Motor neuron (in vitro differentiated cells): Measurements from ENCODE around the gene ZNF654. TPM values are rescaled to one million over a fixed set of nuclear protein-coding genes. Genes with fewer than 3 reads are reported as not detected.
"Not testable (repeated sequence)": the region's sequence is repeated elsewhere in the genome, so short reads cannot be mapped to it uniquely, and the experiment has no call there.

ENCODE experiments used
- ATAC-seq, 8 experiments: fragments of 200-7000 bp; cut with Tn5 transposase; replicated peaks in 6 of 8; 2 replicates each; pipeline ENCODE4 v1.8.0; 2021; ENCODE audit warnings: mild to moderate bottlenecking in 8 of 8, moderate library complexity in 8 of 8
- H3K27ac ChIP-seq, 2 donors: fragments of 250-450 bp; sonication (Bioruptor Pico); 2 replicates each; pipeline ENCODE4 v1.9.0; 2021; ENCODE audit warnings: antibody characterized with exemption in 2 of 2, mild to moderate bottlenecking in 2 of 2, moderate library complexity in 1 of 2
- H3K4me1 ChIP-seq, 2 donors: fragments of 250-450 bp; sonication (Bioruptor Pico); replicated peaks in 1 of 2; 2 replicates each; pipeline ENCODE4 v1.6.1; 2021; ENCODE audit warnings: antibody characterized with exemption in 2 of 2, mild to moderate bottlenecking in 2 of 2, moderate library complexity in 1 of 2
- H3K4me3 ChIP-seq, 5 donors: fragments of 250-450 bp; sonication (Bioruptor Pico); 2 replicates each; pipeline ENCODE4 v1.9.0; 2021; ENCODE audit warnings: antibody characterized with exemption in 5 of 5, mild to moderate bottlenecking in 5 of 5, moderate library complexity in 4 of 5
- WGBS, 10 experiments: fragments of 450-650 bp; shearing (Covaris generic); methylation state at CpG; one replicate each; pipeline ENCODE4 v1.0.0; 2022; 5-methylcytosine and 5-hydroxymethylcytosine counted together
- in situ Hi-C, 9 experiments: fragments of 400-800 bp; cut with MboI; loops; one replicate each; pipeline ENCODE4 v1.15.0; 2021; ENCODE audit warnings: low sequenced_read_pairs in 9 of 9, low pct_unique_long_range_greater_than_20kb in 2 of 9; ENCODE audit not compliant: unreplicated experiment in 9 of 9
- total RNA-seq, 8 experiments: library from RNA; unstranded; fragments of 300-600 nt; gene quantifications; 2 replicates each; pipeline versions ENCODE4 v1.2.3 to v1.2.4, GENCODE V29; 2022

ZNF654 gene
- total RNA-seq, 8 experiments from 2014 or later = 8.3 to 15.4 (median 12.2) TPM

DNA sequence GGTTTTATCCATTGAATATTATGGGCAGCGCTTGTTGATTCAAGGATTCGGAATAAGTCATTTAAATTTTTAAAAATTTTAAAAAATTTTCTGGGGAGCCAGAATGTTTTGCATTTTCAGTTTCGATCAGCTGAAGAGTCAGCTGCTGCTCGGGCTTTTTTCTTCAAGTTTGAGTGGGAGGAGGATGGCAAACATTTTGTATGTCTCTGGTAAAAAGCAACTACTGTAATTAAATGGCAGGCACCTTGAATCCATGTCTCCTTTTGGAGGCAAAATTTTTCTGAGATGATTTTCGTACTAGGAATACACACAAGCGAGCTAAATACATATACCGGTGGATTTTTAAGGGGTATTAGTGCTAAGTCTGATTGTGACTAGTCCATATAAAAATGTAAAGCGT lies 91.3 kb downstream of the ZNF654 start:
- Histone ChIP-seq H3K4me1 (peaks cover 0 to 13% of the 10 kb centered on the region in 2 donors), H3K4me3 (peak overlapping the region; percentile 64 to 95 (median 73)), H3K27ac (peak overlapping the region; percentile 94 to 95)
- WGBS, 10 experiments = 0 to 3% (median 1%) methylated on average over 2 to 8 of the region's 8 CpGs
- ATAC-seq = no peak
- in situ Hi-C loops = no loop called here

DNA sequence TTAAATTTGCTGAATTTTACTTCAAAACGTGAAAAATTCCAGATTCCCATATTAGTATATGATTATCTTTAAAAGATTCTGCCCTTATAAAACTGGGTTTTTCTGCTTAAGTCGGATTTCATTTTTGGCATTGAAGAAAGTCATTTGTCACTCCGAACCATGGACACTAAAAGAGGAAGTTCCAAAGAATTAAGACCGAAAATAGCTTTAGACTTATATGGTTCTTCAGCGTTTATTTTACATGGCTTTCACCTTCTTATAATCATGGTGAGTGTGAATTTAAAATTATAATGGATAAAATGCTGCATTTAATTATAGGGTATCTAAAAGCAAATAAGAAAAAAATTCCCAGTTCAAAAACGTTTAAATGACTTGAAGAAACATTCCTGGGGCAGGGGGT lies 91.8 kb downstream of the ZNF654 start:
- peak overlapping the region; percentile 64 to 95 (median 73) for H3K4me3 ChIP-seq
- WGBS, 10 experiments = 0 to 10% (median 1%) methylated on average over 2 to 6 of the region's 6 CpGs
- ATAC-seq = no peak
- in situ Hi-C loops = no loop called here
- H3K27ac ChIP-seq = no peak overlapping the region
- peaks cover 0 to 13% of the 10 kb centered on the region in 2 donors for H3K4me1 ChIP-seq

DNA sequence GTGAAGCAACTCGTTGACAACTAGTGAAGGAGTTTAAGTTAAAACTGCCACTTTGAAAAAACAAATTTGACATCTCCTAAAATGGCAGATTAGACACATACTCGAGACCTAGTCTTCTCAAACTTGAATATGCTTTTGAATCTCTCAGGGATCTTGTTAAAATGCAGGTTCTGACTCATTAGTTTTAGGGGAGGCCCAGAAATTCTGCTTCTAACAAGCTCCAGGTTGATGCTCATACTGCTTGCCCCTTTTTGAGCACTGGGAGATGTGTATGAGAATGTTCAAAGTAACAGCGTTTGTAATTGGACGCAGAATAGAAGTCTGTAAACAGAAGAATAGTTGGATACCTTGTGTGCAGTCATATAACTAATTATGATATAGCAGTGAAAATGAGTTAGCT lies 92.3 kb downstream of the ZNF654 start:
- ATAC-seq = no peak
- WGBS, 10 experiments = 0 to 71% (median 31%) methylated on average over 1 to 4 of the region's 4 CpGs
- H3K4me3 ChIP-seq = peak overlapping the region; percentile 64 to 95 (median 73)
- in situ Hi-C loops = no loop called here
- H3K4me1 ChIP-seq = peaks cover 0 to 13% of the 10 kb centered on the region in 2 donors
- no peak overlapping the region for H3K27ac ChIP-seq

DNA sequence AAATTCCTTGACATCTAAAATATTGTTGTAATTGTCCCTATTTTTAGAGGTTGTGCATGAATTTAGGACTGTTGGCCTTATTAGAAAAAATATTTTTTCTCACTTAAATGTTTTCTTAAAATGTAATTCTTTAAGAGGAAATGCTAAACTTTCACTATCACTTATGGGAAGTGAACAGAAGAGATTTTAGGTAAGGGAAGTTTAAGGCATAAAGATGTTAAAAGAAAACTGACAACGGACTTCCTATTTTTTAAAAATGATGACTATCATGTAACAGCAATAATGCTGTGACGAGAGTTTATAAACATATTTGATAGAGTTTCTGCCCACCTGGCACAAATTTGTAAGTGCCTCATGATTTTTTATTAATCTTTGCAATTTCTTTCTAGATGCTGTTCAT lies 93.8 kb downstream of the ZNF654 start:
- Histone ChIP-seq H3K4me3 (no peak overlapping the region), H3K4me1 (peaks cover 0 to 23% of the 10 kb centered on the region in 2 donors), H3K27ac (no peak overlapping the region)
- ATAC-seq = no peak
- WGBS, 10 experiments = 65 to 100% (median 89%) methylated on average over 1 to 2 of the region's 2 CpGs; no CpG with 5 or more reads in 1 of the 10 experiments
- in situ Hi-C loops = no loop called here

DNA sequence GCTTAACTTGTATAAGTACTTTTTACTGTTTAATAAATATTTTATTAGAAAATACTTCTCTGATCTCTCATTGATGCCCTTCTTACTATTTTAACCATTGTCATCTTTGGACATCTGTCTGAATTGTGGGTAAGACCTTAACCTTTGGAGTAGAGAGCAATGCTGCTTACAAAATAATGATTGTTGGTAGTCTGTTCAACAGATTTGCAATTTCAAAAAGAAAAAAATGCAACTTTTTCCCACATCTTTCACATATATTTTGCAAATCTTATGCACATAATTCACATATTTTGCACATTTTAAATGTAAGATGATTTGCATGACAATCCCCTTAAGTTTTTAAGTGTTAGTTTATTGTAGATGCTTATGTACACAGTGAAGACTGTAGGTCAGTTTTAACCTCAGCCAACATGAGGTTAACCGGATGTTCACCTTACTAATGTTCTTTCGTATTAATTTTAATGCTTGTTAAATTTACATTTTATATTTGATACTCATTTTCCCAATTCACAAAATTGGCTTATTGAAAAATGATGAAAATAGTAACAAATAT lies 107.4 kb downstream of the ZNF654 start:
- peak in 3 of 8 experiments; percentile 46 to 69 (median 67) for ATAC-seq
- H3K27ac ChIP-seq = no peak overlapping the region
- in situ Hi-C loops = no loop called here
- H3K4me3 ChIP-seq = no peak overlapping the region
- no peaks in the 10 kb centered on the region for H3K4me1 ChIP-seq
- WGBS, 10 experiments = 21 to 100% (median 90%) methylated on average over 1 to 2 of the region's 2 CpGs; no CpG with 5 or more reads in 1 of the 10 experiments

DNA sequence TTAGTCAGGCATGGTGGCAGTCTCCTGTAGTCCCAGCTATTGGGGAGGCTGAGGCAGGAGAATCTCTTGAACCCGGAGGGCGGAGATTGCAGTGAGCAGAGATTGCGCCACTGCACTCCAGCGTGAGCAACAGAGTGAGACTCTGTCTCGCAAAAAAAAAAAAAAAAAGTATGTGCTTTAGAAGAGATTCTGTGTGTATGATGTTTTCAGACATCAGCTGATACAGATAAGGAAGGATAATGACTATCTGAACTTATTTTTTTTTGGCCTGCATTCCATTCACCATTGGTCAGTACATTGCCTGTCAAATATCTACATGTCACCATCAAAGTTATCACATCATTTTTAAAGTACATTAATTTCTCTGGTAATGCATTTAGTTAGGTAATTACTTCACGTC lies 108.1 kb downstream of the ZNF654 start:
- H3K27ac ChIP-seq = no peak overlapping the region
- in situ Hi-C loops = no loop called here
- no peaks in the 10 kb centered on the region for H3K4me1 ChIP-seq
- WGBS, 10 experiments = 88 to 100% (median 100%) methylated on average over 1 to 6 of the region's 6 CpGs; no CpG with 5 or more reads in 1 of the 10 experiments
- ATAC-seq = no peak
- H3K4me3 ChIP-seq = no peak overlapping the region

DNA sequence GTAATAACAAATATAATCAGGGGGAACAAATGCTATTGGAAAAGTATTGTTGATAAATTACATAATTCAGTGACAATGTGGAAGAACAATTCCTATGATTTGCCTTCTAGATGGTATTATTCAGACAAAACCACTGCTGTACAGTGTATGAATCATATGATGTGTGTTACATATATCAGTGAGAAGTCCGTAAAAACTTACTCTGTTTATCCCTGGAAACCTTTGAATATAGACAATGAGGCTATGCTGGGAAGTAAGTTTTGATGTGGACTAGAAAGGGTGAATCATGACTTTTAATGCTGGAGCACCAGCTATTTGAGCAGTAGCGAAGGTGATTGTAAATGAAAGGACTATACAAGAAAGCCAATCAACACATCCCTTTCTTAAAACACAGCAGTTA lies 108.6 kb downstream of the ZNF654 start:
- ATAC-seq = no peak
- WGBS, 10 experiments = 67 to 100% (median 87%) methylated on average over 1 to 2 of the region's 2 CpGs
- H3K27ac ChIP-seq = no peak overlapping the region
- in situ Hi-C loops = no loop called here
- H3K4me1 ChIP-seq = no peaks in the 10 kb centered on the region
- no peak overlapping the region for H3K4me3 ChIP-seq

DNA sequence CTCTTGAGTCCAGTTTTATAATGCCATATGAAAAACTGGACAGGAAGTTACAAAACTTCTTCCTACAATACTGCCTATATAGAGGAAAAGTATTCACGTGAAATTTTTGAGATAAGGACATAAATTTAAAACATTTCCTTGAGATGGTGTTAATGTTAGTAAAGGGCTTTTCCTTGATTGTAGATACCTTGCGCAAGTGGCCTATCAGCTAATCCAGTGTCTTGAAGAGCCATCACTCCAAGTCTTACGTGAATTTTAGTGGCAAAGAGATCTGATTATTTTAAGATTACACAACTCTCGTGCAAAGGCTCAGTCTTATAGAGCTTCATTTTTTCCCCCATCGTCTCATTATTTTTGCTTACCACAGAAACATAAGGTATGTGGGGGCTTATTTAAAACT lies 109.1 kb downstream of the ZNF654 start:
- H3K4me1 ChIP-seq = no peaks in the 10 kb centered on the region
- no peak overlapping the region for H3K4me3 ChIP-seq
- WGBS, 10 experiments = 71 to 100% (median 90%) methylated on average over 1 to 5 of the region's 5 CpGs; no CpG with 5 or more reads in 1 of the 10 experiments
- no peak for ATAC-seq
- in situ Hi-C loops = no loop called here
- no peak overlapping the region for H3K27ac ChIP-seq

DNA sequence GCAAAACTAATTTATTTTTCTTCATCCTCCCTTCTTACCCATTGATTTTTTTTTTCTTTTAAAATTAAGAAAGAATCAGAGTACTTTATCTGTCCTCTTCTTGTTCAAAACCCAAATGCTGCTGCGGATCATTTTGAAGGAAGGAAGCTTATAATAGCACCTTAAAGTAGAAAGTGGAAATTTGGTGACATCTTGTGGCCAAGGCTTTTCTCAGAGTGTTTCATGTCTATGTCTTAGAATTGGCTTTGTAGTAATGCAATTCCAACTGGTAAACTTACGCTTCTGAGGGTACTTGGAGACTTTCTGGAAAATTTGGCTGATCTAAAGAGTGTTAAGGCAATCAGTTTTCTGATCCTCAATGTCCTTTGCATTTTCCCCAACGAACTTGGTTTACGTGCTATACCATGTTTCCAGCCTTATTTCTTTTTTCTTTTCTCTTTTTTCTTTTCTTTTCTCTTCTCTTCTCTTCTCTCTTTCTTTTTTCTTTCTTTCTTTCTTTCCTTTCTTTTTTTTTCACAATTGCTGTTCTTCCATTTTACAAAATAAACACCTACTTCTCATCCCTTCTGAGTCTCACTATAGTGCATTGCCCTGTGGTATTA lies 121.4 kb downstream of the ZNF654 start:
- Histone ChIP-seq H3K4me1 (no peaks in the 10 kb centered on the region), H3K27ac (no peak overlapping the region), H3K4me3 (no peak overlapping the region)
- 55 to 95% (median 72%) methylated on average over 2 to 4 of the region's 4 CpGs for WGBS, 10 experiments
- in situ Hi-C loops = no loop called here
- peak in 3 of 8 experiments; percentile 70 to 79 (median 74) for ATAC-seq

DNA sequence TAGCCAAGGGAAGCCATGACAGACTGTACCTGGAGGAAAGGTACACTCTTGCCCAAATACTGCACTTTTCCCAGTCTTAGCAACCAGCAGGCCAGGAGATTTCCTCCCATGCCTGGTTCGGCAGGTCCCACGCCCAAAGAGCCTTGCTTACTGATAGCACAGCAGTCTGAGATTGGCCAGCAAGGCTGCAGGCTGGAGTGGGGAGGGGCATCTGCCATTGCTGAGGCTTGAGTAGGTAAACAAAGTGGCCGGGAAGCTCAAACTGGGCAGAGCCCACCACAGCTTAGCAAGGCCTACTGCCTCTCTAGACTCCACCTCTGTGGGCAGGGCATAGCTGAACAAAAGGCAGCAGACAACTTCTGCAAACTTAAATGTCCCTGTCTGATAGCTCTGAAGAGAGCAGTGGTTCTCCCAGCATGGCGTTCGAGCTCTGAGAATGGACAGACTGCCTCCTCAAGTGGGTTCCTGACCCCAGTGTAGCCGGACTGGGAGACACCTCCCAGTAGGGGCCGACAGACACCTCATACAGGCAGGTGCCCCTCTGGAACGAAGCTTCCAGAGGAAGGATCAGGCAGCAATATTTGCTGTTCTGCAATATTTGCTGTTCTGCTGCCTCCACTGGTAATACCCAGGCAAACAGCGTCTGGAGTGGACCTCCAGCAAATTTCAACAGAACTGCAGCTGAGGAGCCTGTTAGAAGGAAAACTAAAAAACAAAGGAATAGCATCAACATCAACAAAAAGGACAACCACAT lies 123.3 kb downstream of the ZNF654 start:
- ATAC-seq, H3K4me3 ChIP-seq, H3K27ac ChIP-seq, in situ Hi-C loops, H3K4me1 ChIP-seq: not testable (repeated sequence)
- WGBS, 10 experiments = 60 to 100% (median 100%) methylated on average over 1 to 4 of the region's 9 CpGs; no CpG with 5 or more reads in 3 of the 10 experiments

DNA sequence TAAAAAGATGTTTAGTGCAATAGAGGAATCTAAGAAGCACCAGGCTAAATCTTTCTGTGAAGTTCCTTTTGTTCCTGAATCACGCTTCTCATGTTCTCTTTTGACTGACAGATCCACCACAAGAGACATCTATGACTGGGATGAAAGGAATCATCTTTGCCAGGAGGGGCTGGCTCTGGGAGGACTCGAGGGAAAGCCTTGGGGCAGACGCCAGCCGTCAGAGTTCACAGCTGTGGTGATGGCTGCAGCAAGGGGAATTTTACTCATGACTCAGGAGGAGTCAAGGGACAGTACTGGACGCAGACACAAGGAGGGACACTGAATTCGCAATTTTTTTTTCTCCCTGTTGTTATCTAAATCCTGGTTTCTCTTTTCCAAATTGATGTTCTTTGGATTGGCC lies 129.4 kb downstream of the ZNF654 start:
- WGBS, 10 experiments = 33 to 100% (median 80%) methylated on average over 1 to 6 of the region's 6 CpGs; no CpG with 5 or more reads in 5 of the 10 experiments
- Histone ChIP-seq H3K4me1 (no peaks in the 10 kb centered on the region), H3K4me3 (no peak overlapping the region), H3K27ac (no peak overlapping the region)
- peak in 1 of 8 experiments; percentile 92 for ATAC-seq
- in situ Hi-C loops = no loop called here

DNA sequence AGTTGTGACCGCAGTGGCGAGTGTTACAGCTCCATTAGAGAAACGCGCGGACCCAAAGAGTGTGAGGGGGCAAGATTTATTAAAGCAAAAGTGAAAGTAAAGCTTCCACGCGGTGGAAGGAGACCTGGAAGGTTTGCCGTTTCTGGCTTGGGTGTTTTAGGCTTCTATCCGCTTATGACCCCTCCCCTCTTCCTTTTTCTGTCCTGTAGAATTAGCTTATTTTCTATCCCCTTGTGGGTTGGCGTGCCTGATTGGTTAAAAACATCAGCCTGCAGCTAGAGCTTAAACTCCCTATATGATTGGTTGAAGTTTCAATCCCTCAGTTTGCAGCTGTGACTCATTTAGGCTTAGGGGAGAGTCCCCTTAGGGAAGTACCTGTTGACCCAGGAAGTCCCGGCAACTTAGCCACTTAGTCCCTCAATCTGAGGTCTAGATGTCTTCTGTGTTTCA lies 130.3 kb downstream of the ZNF654 start:
- Histone ChIP-seq H3K4me1 (no peaks in the 10 kb centered on the region), H3K27ac (no peak overlapping the region), H3K4me3 (no peak overlapping the region)
- WGBS, 10 experiments = 58 to 100% (median 92%) methylated on average over 1 to 10 of the region's 11 CpGs; no CpG with 5 or more reads in 1 of the 10 experiments
- no peak for ATAC-seq
- in situ Hi-C loops = no loop called here

DNA sequence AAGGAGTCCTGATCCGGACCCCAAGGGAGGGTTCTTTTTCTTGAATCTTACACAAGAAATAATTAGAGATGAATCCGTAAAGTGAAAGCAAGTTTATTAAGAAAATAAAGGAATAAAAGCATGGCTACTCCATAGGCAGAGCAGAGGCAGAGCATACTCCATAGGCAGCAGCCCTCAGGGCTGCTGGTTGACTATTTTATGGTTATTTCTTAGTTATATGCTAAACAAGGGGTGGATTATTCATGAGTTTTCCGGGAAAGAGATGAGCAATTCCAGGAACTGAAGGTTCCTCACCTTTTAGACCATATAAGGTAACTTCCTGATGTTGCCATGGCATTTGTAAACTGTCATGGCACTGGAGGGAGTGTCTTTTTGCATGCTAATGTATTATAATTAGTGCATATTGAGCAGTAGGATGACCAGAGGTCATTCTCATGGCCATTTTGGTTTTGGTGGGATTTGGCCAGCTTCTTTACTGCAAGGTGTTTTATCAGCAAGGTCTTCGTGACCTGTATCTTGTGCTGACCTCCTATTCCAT lies 132.9 kb downstream of the ZNF654 start:
- no peak overlapping the region for H3K27ac ChIP-seq
- no peak overlapping the region for H3K4me3 ChIP-seq
- 17 to 90% (median 63%) methylated on average over 1 to 4 of the region's 4 CpGs for WGBS, 10 experiments
- in situ Hi-C loops = no loop called here
- ATAC-seq = peak in 3 of 8 experiments; percentile 52 to 88 (median 86)
- no peaks in the 10 kb centered on the region for H3K4me1 ChIP-seq
